HuH-7 (cell line): Measurements from ENCODE around the gene HPCAL1.

Source experiments
- DNase-seq: peaks from one replicate; pipeline ENCODE4 v3.0.0; 2011; ENCODE audit warnings: low spot score

The HPCAL1 gene

DNA sequence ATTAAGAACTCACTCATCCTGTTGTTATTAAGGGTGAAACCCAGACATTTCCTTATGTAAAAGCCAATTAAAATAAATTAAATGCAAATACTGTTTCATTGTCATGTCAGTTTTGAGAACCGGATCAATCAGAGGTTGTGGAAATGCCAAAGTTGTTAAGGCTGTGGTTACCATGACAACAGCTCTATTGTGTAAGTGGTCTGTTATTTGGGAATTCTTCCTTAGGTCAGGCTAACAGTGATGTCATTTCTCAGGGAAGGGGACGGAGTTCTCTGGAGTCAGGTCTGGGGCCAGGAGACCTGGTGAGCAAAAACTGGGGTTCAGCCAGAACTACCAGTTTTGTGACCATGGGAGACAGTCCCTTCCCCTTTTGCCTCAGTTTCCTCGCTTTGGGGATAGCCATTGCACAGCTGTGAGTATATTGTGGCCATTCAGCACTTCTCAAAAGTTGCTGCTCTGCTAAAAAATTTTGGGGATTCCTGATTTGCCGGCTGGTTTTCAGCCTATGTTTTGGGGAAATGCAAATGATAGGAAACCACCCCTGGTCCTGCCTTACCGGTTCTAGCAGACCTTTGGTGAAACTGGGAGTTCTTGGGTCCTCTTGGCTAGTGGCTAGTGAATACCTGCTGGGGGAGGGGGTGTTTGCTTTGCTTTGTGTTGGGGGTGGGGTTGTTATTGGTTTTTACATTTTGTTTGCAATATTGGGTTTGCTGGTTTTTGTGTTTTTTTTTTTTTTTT, 21.6 kb downstream of the HPCAL1 start:
- DNase-seq: no peak

DNA sequence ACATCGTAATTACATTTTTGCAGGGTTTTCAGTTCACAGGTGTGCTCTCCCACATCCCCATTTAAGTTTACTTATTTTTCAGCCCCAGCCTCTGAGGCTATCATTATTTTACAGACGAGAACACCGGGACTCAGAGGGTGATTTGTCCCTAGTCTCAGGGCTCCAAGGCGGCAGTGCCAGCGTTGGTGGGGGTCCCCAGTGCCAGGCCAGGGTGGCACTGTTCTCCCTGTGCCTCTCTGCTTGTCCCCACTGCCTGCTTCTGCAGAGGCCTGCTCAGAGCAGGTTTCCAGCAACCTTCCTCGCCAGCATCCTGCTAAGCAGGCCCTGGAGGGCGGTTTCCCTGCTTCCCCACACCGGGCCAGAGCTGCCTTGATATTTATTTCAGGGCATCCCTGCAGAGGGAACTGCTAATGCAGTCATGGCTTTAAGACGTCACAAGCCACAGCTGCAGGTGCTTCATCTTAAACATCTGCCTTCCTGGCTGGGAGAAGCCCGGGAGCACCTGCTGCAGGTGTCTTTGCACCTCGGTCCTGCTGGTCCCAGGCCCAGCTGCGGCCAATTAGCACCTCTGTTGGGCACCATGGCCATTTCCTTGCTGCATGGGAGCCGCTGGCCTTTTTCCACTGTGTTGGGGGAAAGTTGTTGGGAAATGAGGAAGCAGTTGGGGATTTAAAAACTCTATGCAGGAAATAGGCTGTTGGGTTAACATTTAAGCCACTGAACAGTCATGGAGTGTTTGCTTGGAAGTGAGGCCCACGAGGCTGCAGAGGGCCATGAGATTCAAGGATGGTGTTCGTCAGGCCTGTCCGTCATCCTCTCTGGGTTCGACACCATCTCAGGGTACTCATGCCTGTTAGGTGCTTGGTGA, 22.8 kb downstream of the HPCAL1 start:
- no peak for DNase-seq

GRCh38 chr2:10326151-10326616, 23.5 kb downstream of the HPCAL1 start:
- DNase-seq: no peak

DNA sequence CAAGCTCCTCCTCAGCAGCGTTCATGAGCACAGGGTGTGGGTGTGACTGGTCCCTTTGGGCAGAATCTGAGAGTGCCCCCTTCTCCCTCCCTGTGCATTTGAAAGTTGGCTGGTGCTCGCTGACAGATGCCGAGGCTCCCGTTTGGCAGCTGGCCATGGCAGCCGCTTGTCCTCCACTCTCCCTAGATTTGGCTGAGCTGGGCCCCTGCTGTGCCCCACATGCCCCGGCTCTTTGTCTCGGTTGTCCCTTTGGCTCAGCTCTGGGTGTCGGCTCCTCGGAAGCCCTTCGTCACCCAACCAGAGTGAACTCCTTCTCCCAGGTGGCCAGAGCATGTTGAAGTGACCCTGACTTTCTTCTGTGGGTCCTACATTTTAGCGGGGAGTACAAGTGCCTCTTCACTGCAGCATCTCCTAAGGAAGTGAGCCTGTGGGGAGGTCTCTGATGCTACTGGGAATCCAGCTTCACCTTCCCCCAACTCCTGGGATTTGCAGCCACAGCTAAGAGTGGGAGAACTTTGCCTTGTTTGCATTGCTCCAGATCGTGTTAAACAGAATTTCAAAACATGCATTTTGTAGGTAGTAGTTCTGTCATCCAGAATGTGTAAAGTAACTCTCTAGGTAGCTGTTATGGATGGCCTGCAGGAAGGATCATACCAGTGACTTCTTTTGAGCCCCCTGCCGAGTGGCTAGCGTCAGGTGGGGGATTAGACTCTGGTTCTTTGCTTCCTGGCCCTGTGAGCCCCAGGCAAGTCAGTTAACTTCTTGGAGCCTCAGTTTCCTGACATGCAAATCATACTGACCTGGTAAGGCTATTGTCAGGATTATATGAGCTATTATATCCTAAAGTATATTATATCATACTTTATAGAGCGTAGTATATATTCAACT, 24.2 kb downstream of the HPCAL1 start:
- no peak for DNase-seq

DNA sequence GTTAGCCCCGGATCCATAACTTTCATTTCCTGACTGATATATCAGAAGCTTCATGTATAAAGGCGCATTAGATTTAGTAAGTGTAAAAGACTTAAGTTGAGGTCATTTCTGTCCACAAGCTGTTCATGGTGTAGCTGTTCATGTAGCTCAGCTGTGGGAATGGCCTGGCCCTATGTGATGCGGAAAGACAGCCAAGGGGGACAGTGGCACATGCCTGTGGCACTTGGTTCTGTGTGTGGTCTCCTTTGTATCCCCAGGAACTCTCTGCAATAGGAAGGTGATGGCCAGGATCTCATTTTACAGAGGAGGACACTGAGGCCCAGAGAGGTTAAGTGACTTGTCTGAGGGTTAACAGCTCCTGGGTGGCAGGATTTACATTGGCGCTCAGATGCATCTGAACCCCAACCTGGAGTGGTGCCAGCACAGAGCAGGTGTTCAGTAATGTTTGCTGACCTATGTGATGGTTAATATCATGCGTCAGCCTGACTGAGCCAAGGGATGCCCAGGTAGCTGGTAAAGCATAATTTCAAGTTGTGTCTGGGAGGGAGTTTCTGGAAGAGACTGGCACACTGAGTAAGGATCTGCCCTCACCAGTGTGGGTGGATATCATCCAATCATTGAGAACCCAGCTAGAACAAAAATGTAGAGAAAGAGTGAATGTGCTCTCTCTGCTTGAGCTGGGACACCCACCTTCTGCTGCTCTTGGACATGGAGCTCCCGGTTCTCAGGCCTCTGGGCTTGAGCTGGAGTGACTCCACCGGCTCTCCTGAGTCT, 25.4 kb downstream of the HPCAL1 start:
- no peak for DNase-seq

DNA sequence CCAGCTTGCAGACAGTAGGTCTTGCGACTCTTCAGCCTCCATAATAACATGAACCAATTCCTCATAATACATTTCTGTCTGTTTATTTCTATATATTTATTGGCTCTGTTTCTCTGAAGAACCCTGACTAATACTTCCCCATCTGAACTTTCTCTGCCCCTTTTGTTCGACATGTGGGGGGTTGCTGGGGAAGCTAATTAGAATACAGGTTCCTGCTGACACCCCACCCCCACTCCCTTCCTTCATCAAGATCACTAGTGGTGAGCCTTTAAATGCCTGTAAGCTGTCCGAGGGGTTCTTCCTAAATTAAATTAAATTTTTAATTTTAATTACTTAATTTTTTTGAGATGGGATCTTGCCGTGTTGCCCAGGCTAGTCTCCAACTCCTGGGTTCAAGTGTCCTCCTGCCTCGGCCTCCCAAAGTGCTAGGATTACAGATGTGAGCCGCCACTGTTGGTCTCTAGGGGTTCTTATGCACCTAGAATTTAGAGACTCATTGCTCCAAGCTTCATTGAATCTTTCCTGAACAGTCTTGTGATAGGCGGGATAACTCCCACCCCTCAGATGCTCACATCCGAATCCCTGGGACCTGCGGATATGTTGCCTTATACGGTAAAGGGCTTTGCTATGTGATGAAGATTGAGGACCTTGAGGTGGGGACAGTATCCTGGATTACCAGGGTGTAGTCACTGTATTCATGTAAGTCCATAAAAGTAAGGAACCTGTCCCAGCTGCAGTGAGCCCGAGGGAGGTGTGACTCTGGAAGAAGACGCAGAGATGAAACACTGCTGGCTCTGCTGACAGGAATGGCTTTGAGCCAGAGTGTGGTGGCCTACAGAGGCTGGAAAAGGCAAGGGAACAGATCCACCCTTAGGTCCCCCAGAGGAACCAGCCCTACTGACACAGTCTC, 26.2 kb downstream of the HPCAL1 start:
- DNase-seq: no peak

DNA sequence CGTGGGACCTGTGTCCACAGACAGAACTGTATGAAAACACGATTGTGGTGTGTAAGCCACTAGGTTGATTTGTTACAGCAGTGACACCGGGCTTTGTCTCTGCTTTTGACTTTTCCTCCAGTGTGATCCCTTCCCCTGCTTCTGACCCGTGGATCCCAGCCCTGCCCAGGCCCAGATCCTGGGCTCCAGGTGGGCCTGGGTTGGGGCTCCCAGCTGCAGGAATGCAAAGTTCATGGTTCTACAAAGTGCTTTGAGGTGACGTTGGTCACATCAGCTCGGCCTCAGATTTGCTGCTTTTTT, 26.8 kb downstream of the HPCAL1 start:
- DNase-seq: no peak

DNA sequence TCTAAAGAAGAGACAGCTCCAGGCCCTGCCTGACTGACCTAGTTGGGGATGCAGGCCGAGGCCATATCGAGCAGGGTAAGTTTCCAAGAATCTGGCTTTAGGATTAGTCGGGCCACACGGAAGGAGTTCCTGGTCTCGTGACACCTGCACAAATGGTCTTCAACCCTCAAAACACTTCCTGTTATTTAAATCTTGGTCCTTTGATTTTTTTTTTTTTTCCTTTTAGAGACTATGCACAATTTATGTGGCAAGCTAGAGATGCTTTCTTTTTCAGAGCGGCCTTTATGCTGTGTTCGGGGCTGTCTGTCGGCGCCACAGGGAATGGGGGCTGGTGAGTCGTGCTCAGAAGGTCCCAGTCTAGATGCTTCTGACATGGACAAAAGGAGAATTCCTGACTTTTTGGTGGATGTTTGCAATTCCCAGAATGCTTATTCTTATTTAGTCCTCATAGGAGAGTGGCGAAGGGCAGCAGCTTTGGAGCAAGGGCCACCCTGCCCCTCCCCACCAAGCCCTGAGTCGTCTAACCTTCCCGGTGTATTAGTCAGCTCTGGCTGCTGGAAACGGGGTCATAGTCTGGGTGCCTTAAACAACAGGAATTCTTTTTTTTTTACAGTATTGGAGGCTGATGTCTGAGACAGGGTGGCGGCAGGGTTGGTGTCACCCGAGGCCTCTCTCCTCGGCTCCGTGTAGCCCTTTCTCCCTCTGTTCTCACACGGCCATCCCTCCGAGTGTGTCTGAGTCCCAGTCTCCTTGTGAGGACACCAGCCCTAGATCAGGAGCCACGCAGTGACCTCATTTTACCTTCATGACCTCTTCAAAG, 27.4 kb downstream of the HPCAL1 start:
- DNase-seq: no peak

- DNase-seq: no peak
Observed at GRCh38 chr2:10330700-10331026, 28.0 kb downstream of the HPCAL1 start.

DNA sequence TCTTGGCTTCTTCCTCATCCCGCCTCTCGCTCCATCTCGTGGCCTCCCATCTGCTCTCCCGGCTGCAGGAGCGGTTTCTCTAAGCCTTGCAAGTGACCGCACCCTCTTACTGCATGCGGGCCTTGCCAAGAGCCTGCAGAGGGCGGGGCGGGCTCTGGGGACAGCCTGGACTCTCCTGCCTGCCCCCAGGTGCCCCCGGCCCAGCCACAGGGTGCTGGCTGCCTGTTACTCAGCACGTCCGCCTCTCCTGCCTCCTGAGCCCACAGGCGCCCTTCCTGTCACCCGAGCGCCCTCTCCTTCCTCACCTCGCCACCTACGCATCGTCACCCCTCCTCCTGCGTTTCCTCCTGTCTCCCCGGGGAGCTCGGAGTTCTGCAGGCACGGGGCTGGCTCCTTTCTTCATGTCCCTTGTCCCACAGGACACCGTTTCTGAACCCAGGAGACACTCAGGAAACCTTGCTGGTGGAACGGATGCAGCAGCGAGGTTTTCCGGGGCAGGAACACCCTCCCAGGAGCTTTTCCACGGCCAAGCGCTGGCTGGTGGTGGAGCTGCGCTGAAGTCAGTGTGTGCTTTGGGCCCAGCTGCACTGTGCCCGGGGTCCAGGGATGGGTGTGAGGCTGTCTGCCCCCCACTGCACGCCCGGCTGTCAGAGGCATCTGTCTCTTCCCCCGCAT, 28.5 kb downstream of the HPCAL1 start:
- no peak for DNase-seq

DNA sequence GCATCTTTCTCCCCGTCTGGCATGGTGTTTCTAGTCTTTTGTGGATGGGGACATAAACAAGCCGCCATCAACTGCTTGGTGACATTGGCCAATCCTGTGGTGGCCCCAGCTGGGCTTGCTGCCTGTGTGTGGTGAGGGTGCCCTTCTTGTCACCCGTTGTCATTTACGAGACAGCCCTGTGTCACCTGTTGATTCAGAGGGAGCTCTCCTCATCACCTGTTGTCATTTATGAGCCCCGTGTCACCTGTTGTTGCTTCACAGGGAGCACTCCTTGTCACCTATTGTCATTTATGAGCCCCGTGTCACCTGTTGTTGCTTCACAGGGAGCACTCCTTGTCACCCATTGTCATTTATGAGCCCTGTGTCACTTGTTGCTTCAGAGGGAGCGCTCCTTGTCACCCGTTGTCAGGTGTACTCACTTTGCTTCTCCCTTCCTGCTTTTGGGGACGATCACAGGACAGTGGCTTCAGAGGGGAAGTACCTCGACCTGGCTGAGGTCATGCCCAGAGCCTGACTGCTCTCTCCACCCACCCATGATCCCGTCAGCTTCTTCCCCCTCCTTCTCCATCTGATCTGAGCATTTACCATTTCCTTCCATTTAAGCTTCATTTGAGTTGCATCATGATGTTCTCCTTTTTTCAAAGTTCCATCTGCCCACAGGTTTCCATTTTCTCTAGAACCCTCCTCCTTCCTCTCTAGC, 29.1 kb downstream of the HPCAL1 start:
- DNase-seq: no peak

DNA sequence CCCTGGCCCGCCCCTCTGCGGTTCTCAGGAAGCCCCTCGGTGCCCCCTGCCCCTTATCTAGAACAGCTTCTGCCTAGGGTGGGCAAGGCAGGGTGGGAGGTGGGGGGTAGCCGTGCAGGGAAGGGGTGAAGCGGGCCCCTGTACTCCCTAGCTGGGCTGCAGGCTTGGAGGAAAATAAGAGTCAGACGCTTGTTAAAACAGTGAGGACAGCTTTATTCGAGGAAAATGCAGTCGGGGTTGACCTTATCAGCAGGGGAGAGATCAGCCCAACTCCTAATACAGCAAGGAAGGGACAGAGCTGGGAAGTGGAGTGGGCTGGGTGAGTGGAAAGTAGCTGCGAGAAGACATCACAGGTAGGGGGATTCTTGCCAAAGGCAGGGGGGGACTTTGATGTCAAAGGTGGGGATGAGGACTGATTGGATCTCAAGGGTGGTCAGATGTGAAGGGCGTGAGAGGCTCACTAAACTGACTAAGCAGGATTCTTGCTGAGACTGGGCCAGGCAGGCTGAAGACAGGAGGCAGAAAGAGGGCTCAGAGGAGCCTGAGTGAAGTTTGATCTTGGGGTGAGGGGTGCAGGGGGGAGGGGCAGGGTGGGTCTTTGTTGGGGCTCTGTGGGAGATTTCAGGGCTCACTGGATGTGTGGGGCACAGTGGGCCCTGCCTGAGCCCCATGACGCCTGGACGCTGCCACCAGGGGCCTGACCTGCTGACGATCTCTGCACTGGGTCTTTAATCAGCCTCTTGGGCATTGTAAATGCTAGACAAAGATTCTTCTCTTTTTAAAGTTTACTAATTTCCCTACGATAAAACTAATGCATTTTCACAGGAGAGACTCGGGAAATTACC, 29.9 kb downstream of the HPCAL1 start:
- no peak for DNase-seq

DNA sequence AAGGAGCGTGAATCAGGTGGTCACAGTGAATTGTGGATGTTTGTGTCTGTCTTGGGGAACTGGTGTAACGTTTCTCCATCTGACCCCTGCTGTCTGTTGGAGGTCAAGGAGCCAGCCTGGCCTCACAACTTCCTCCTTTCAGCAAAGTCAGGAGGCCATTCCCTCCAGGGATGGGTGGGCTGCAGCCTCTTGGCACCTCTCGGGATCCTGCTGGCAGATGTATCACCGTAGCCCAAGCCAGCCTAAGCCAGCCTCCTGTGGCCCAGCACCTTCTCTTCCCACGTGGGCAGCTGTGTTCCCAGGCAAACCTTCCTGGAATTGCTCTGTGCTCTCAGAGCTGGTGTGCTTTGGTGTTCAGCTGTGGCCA, 30.5 kb downstream of the HPCAL1 start:
- DNase-seq: no peak

DNA sequence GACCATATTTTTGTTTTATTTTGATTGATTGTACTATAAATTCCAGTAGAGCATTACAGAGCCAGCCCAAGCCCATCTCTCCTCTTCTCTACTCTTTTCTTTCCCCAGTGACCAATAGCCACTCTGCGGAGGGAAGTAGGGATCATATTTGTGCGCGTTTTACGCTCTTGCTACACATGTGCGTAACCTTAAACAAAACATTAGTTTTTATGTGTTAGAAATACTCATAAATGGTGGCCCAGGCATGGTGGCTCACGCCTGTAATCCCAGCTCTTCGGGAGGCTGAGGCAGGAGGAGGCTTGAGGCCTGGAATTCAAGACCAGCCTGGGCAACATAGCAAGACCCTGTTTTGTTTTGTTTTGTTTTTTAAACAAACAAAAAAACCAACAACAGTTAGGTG, 31.3 kb downstream of the HPCAL1 start:
- DNase-seq: no peak

GRCh38 chr2:10335046-10335840, 32.5 kb downstream of the HPCAL1 start:
- DNase-seq: no peak

GRCh38 chr2:10336283-10336682, 33.6 kb downstream of the HPCAL1 start:
- DNase-seq: no peak
